ENCODE data around the gene GABRQ. TPM values are rescaled to one million over a fixed set of nuclear protein-coding genes. Genes with fewer than 3 reads are reported as not detected.

Gene GABRQ
- total RNA-seq (2014; rRNA removed; shearing (Covaris generic)), result 0.63 and 1.3 TPM in 2 replicates

DNA sequence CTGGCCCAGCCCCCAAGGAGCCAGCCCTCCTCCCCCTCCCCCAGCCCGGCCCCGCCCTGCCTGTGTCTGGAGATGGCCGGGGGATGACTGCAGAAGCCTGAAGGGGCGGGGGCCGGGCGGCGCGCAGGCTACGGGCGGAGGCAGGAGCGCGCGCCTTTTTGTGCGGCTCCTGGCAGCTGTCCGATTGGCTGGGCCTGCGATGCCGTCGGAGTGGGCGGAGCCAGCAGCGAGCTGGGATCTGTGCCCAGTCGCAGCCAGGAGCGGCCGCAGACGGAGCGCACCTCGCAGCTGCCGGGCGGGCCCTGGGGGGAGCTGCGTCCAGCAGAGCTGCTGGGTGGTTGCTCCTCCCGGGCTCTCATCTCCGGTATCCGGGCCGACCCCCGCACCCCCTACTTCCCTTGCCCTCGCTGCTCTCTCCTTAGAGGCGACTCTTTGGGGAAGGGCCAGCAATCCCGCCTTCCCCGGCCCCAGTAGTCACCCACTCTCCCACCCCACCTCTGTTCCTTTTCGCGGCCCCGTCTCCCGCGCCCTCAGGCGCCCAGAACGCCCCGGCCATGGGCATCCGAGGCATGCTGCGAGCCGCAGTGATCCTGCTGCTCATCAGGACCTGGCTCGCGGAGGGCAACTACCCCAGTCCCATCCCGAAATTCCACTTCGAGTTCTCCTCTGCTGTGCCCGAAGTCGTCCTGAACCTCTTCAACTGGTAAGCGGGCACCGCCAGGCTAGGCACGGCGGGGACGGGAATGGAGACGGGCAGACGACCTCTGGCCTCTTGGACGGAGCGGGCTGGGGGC is at the start of gene GABRQ:
GABRQ (plus strand) TSS at position 247 of the 794 bp plus-strand sequence; CDS start at position 555, 308 bp downstream.
- peak; percentile 84 for DNase-seq (ENCODE audit: low read depth)

DNA sequence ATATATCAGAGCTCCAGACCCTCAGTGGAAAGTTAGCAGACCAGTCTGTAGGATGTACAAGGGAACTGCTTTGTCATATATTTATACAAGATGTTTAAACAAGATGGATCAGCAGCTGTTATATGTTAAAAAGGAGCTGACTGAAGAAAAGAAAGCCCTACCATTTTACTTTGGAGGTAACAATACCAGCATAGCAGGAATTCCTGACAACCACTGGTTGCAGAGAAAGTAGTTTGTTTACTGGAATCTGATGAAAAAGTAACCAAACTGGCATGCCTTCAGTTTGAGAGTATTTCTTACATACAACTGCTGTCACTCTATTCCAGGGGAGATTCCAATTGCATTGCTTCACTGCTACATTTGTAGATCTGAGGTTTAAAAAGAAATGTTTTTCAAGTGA is 49.5 kb upstream of the GABRQ start:
- no peak for DNase-seq (ENCODE audit: low read depth)

DNA sequence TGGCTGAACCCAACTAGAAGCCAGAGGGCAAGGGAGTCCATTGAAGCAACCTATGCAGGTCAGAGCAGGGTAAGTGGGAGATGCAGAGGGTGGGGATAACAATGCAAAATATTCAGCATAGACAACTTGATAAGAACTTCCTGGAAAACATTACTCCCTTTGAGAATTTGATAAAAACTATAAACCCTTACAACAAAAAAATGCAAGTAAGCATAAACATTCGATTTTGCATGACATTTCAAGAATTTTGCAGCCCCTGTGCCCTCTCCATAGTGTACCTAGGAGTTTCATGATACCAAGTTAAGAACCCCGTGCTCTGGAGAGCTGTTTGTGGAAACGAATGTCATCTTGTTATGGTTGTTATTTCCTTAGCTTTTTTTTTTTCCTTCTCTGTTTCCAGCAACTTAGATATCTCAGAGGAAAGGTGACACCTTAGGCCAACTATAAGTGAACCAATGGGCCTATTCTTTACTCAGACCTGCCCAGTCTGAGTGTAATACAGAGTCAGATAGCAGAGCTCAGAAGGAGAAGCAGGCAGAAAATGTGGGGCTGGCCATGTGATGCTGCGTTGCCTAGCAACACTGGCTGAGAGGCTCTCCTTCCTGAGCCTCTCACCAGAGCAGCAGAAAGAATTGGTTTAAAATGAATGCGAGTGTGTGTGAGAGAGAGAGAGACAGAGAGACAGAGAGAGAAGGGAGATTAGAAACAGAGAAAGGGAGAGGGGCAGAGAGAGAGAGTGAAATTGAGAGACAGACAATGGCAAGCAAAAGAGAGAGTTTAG is 36.7 kb upstream of the GABRQ start:
- DNase-seq (ENCODE audit: low read depth), result peak; percentile 1

DNA sequence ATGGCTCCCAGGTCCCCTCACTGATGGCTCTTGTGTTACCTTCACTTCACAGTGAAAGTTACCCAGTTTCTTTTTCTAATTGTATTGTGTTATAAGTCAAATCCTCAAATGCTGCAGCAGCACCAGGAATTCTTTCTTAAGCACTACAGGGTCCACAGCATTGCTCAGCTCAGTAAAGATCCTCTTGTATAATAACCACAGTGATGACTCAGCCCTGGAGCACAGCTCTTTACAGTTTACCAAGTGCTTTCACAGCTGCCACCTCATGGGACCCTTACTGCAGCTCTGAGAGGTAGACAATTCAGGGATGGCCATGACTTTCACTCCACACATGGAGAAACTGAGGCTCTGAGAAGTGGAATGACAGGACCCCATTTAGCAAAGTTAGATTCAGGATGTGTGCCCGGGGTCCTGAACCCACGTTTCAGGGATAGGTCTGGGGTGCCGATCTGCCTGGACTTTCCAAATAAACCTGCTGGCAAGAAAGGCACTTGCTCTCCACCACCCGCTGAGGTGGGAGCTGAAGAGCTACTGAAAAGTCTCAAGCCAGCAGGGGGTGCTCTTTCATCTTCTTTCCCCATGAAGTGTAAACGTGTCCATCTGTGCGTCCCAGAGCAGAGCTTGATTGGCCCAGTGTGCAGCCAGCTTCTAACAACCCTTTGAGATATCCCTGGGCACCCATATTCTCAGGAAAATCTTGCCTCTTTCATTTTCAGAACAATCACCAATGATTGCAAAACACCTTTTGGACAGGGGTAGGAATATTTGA is 35.7 kb upstream of the GABRQ start:
- DNase-seq (ENCODE audit: low read depth), result peak; percentile 58

DNA sequence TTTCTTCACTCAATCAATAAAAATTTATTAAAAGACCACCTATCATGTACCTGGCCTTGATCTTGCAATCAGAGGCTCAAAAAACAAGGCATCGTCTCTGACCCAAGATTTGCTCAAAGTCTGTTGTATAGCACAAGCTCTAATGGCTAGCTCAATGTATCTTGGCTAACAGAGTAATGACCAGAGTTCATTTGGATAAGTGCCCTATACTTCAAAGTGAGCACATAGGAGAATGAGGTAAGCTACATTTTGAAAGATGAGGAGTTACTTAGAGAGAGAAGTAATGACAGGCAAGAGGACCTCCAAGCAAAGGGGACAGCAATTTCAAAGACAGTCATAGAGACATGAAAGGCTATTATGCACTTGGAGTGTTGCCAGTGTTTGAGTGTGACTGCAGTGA is 22.9 kb upstream of the GABRQ start:
- DNase-seq (ENCODE audit: low read depth), result no peak

DNA sequence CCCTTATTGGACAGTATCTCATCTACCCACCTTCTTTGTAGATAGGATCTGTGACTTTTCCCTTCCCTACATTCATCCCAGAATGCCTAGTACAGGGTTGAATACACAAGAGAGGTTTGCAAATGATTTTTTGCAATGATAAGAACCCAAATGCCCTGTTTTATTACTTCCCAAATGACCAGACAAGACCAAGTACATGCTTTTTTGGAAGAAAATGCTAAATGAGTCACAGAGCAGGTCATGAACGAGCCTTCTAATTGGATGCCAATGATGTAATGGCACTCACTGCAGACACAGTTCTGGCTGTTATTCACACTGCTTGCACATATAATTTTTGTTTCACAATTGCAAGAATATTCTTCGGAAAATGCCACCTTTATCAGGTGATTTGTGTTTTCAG is 17.8 kb upstream of the GABRQ start:
- DNase-seq (ENCODE audit: low read depth), result peak; percentile 28

DNA sequence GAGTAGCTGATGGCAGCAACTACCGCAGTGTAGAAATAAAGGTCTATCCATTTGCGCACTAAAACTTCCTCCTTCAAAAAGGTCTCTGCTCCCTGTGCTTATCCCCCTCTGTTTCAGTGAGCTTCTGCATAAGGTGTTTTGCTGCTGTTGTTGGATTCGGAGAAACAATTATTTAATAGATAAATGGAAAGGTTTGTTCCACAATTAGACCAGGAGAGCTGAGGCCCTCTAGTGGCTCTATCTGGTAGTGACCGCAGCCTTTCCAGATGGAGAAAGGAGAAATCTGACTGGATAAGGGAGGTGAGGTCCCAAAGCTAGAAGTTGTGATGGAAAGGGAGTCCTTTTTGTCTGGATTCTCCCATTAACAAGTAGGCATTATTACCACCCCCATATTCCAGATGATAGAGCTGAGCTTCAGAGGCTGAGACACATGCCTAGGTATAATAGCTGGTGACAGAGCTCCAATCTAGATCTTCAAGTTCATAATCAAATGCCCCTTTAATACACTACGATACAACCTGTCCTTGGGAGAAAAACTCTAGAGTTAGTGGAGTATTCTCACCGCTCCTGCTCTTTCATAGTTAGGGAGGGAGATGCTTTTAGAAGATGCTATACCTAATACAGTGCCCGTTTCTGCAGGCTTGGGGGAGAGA is 5.1 kb upstream of the GABRQ start:
- peak; percentile 18 for DNase-seq (ENCODE audit: low read depth)

DNA sequence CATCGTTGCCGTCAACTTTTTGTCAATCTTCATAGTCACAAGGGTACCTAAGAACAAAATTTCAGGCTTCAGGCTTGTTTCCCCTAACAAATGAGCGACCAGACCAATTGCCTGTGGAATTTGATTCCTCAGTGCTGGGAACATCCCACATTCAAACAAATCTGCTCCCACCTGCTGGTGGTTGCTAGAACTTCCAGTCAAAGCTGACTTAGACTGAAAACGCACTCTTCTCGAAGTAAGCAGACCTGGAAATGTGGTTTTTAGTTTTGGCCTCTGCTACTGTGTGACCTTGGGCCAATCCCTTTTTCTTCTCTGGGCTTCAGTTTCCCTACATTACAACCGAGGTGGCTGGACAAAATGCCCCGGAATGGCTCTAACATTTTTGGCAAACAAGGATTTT is 1.8 kb upstream of the GABRQ start:
- peak; percentile 40 for DNase-seq (ENCODE audit: low read depth)

DNA sequence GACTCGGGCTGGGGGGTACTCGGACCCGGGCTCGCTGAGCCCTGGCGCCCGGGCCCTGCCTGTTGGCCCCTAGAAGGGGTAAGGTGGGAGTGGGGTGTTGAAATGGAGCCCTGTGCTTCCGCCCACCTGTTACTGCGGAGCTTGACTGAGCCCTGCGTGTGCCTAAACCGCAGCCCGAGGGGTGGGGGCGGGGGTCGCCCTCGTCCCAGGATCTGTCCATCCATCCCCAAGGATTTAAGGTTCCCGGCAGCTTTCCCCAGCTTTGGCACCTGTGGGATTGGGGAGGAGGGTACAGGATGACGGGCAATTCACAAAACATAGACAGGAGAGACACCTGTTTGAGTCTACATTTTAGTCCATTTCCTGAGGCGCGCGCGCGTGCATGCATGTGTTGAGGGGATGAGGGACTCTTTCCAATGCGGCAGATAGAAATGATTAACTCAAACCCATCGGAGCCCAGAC is 779 bp downstream of the GABRQ start:
- no peak for DNase-seq (ENCODE audit: low read depth)

DNA sequence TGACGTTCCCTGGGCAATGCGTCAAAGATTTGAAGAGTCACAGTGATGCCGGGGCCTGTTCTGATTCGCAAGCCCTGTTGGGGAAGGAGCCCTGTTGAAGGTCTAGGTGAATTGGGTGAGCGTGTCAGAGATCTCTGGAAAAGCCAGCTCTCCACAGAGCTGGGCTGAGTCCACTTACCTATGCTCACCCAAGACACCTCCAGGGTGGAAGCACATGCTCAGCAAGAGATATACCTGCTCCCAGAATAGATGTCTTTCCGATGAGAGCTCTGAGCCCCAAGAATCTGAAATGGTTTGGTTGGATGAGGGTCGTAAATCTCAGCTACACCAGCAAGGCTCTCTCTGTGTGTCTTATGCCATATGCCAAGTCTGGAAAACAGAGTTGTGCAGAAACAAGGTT is 1.7 kb downstream of the GABRQ start:
- DNase-seq (ENCODE audit: low read depth), result no peak

DNA sequence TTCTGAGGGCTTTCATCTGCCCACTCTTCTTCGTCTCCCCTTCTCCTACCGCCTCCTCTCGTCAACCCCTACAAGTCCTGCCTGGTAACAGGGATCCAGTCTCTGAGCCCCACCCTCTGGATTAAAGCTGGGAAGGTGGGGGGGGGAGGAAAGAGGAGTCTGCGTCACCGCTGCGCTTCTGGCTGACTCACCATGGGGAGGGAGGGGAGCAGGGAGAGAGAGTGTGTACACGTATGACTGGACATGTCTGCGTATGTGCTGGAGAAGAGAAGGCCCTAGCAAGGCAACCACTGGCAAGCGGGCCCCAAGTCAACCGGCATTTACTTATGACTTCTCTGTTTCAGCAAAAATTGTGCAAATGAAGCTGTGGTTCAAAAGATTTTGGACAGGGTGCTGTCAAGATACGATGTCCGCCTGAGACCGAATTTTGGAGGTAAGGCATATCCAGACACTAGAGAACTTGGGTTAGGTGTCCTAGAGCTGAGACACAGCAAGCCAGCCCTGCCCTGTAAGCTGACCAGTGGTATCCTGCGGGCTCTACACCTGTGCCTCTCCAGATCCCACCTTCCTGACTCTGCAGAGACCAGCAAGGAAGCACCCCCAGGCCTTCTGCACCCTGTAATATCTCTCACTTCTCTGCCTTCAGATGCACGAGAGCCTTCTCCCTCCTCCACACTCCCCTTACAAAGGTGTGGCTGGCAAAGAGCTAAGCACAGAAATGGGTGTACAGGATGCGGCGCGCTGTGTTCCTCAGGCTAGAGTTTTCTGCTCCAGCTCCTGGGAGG is 2.5 kb downstream of the GABRQ start:
- peak; percentile 65 for DNase-seq (ENCODE audit: low read depth)

DNA sequence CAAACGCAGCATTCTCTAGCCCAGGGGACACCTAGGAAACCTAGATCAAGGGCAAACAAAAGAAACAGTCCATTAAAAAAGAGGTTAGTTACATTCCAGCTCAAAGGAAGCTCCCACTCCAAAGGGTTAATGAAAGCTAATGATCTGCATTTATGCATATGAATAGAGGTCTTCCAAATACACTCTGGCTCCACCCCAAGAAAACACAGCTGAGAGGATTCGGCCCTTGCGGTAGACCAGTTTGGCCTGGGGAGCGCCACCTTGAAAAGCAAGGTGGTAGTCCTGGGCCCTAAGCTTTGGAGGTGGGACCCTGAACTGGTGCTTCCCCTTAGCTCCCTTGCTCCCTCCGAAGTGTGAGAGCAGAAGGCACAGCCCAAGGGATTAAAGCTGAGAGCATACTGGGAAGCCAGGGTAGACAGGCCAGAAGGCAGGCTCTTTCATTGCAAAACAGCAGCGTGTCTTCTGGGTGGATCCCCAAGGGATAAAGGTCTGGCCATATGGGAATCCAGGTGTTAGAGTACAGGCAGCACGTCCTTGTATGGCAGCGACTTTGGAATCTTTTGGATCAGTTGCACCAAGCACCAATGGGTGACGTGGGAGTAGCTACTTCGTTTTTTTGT is 3.7 kb downstream of the GABRQ start:
- no peak for DNase-seq (ENCODE audit: low read depth)

DNA sequence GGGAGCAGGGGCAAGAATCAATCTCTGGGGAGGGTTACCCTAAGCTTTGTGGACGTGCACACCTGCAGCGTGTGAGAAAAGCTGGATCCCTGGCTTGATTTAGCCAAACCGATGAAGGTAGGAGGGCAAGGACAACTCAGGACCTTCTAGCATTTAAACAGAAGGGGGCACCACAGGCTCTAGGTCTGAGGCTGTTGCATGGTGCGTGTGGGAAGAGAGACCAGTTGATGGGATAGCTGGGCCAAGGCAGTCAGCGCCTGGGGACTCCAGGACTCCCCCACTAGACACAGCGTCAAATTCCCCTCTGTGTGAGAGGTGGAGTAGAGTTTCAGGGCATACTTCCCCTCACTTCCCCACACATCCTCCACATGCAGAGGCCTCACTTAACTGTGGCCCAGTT is 4.3 kb downstream of the GABRQ start:
- DNase-seq (ENCODE audit: low read depth), result peak; percentile 13

DNA sequence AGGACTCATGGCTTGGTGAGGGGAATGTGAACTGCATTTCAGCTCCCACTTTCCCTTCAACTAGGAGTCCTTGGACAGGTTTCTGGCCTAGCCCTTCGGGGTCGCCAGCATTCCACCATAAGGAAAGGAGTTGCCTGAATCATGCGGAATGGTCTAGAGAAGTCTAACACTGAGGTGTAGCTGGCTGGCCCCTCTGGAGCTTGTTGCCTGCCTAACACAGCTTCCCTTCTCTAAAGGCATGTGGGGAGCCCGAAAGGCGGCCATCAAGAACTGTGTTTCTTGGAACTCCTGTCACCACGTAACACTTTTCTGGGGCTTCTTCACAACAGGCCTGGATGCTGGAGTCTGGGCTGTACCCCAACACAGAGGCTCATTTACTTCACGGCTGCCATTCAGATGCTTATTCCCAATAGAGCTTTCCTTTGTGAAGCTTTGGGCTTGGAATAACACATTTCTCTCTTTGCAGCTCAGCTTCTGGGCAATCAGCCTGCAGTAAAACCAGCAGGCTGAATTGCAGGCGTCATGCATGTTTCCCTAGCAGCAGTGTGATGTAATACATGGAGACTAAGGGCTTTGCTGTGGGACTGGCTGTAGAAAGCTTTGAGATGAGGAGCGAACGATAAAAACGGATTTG is 5.4 kb downstream of the GABRQ start:
- DNase-seq (ENCODE audit: low read depth), result no peak

DNA sequence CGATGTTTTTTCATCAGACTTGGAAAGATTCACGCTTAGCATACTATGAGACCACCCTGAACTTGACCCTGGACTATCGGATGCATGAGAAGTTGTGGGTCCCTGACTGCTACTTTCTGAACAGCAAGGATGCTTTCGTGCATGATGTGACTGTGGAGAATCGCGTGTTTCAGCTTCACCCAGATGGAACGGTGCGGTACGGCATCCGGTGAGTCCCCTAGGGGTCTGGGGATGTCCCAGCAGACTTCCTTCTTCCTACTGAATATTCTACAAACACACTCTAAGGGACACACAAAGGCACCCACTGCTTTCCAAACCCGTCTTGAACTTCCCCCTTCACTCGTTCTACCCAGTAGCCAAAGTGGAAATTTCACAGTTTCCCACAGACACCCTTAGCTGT is 9.3 kb downstream of the GABRQ start:
- no peak for DNase-seq (ENCODE audit: low read depth)

DNA sequence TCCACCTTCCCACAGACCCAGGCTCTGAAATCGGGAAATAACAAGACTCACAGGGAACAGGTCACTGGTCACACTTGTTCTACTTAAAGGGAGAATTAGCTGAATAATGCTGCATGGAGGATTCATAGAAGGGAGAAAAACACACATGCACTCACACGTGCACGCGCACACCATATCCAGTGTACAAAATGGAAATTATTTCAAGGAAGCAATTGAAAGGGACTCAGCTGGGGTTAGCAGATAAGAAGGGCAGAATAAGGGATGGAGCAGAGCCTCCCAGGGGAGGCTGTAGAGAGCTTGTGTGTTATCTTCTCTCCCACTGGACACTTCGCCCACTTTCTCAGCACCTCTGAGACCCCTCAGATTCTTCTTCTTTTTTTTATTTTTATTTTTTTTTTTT is 10.3 kb downstream of the GABRQ start:
- DNase-seq (ENCODE audit: low read depth), result no peak

DNA sequence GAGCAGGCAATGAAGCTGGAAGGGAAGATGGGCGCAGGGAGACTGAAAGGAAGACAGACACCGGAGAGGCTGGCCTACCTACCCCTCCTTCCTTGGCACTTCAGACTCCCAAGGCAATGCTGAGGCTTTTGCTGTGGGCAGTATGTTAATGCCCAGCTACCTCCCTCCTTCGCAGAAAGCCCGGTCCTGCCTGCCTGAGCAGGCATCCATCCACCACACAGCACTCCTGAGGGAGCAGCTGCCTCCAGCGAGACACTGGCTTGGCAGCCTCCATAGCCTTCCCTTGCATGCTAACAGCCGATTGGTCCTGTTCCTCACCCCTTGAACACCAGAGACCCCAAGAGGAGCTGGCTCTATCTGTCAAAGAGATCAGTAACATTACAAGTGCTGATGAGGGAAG is 14.4 kb downstream of the GABRQ start:
- no peak for DNase-seq (ENCODE audit: low read depth)

DNA sequence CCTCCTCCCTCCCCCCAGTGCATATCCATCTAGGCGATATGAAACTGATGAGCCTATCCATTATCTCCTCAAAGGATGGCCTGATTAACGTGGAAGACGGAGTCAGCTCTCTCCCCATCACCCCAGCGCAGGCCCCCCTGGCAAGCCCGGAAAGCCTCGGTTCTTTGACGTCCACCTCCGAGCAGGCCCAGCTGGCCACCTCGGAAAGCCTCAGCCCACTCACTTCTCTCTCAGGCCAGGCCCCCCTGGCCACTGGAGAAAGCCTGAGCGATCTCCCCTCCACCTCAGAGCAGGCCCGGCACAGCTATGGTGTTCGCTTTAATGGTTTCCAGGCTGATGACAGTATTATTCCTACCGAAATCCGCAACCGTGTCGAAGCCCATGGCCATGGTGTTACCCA is 14.8 kb downstream of the GABRQ start:
- DNase-seq (ENCODE audit: low read depth), result no peak

DNA sequence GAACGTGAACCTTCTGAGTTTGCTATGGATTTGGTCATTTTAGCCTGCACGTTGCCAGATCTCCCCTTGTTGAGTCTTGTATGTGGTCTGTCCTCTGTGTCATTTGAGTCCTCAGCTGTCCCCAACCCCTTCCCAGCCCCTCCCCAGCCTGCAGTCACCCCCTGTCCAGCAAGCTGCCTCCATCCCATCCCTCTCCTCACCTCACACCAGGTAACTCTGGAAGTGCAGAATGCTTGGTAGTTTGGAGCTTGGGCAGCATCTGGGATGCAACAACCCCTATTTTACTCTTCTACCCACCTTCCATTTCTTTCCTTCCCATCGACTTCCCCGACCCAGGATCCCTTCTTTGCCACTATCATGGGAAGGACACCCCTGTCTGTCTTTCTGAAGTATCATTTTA is 18.4 kb downstream of the GABRQ start:
- DNase-seq (ENCODE audit: low read depth), result no peak

DNA sequence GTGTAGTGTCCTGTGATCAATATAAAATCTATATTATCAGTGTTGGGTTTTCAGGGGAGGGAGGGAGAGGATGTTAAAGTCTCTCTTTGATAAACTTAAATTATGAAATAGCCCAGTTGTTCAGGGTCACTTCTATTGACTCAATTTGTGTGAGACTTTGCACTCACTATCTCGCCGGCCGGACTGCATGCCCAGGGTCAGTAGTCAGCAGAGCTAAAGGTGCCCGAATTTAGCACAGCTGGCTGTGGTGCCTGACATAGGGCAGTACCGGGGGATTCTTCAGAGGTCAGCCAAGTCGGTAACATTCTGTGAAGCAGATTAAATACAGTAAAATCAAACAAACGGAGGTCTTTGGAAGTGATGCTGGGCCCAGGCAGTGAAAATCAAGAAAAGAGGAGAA is 19.2 kb downstream of the GABRQ start:
- DNase-seq (ENCODE audit: low read depth), result no peak

Measured in Daoy (cell line).